ENCODE measurements around the gene KRT27.

The KRT27 gene

GRCh38 chr17:40806131-40806530, 23.8 kb upstream of the KRT27 start:
- no peak for DNase-seq

- peak; percentile 32 for DNase-seq
Measured at GRCh38 chr17:40803617-40804082, 21.3 kb upstream of the KRT27 start.

DNA sequence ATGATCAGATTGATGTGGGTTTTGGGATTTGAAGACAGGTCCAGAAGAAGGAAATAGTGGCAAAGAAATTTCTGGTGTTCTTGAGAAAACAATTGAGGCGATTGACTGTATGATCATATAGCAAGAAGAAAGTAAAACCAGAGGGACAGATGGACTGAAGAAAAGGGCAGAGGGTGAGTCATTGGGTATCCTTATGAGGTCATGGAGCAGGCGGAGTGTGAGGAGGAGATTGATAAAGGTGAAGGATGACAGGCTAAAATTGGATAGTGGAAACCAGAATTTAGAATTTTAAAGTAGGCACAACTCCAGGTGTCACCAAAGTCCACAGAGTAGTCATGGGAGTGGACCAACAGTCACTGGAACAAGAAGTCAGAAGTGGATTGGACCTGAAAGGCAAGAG, 18.8 kb upstream of the KRT27 start:
- DNase-seq, result no peak

DNA sequence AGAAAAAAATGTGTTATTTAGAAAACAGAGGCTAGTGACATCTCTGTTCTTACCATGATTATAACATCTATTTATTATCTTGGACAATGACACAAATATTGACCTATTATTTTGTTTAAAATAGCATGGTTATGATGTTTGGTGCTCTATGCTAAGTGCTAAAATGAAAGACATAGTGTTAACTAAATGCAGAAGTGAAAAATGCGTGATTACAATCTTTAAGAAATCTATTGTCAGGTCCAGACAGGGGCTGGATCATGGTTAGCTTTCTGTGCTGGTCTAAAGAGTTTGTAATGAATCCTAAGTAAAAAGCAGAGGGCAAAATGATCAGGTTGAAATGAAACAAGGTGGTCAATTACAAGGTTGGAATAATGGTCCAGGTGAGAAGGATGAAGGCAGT, 18.0 kb upstream of the KRT27 start:
- DNase-seq, result no peak

GRCh38 chr17:40799859-40800258, 17.5 kb upstream of the KRT27 start, which contains the start of gene KRT28:
Gene KRT28 (minus strand): TSS chr17:40799959. CDS start chr17:40799893, 66 bp downstream.
- no peak for DNase-seq

DNA sequence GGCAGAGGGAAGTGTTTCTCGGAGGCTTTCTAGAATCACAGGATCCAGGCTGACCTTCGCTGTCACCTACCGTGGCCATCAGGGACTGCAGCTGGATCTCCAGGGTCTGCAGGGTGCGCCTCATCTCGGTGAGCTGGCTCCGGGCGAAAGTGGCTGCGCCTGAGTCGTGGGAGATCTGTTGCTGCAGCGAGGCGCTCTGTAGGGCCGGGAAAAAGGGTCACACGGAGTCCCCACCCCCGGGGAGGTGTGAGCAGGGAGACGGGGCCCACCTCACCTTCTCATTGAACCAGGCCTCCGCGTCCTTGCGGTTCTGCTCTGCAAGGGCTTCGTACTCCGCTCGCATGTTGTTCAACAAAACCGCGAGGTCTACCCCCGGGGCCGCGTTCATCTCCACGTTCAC, 14.5 kb upstream of the KRT27 start:
- DNase-seq, result no peak

- DNase-seq, result no peak
Measured at GRCh38 chr17:40795019-40795667, 12.8 kb upstream of the KRT27 start.

DNA sequence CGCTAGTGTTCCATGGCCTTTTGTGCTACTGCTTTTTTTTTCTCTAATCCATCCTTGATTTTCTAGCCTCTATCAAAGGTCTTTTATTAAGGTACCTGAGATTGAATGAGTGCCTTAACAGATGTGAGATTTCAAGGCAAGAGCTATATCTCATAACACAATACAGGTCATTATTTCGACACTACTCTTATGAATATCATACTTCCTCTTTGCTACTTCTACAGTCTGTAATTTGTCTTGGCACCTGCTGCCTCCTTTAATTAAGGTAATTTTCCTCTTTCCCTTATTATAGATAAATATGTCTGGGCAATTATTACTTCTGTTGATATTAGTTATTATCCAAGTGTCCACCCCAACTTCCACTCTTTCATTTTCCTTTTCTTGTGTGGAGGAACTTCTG, 12.1 kb upstream of the KRT27 start:
- no peak for DNase-seq

DNA sequence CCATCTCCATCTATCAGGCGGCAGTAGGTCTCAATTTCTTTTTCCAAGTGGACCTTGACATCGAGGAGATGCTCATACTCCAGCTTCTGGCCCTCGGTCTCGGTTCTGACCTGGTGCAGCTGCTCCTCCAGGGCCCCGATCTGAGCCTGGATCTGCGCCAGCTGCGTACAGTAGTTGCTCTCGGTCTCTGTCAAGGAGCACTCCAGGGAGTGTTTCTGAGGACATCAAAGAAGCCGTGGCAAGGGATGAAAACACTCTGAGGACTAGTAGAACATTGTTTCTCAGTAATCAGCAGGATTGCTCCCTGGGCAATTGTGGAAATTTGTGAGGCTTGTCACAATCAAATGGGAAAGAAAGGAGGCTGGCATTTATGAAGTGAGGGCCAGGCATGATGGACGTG, 11.5 kb upstream of the KRT27 start:
- no peak for DNase-seq

DNA sequence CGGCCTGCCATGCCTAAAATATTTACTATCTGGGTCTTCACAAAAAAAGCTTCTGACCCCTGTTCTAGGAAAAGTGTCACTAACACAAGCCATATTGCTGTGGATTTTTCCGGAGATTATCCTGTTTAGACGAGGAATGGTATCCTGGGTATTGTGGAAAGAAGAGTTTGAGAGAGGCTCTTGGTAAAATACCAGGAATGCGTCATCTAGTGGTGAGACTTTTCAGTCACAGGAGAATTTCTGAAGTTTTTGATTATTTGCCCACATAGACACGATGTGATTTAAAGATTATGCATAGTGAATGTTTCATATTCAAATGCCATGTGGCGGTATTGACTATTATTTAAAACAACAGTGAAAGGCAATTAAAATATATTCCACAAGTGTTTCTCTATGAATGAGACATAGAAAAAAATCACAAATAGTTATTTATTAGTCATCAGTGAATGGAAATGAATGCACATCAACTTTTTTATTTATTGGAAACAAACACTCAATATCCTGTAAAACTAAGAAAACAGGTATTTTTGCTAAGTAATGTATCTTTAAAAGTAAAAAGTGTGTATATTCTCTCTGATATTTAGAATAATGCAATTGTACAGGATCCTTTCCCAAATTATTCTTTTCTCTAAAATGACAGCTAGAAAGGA, 9.6 kb upstream of the KRT27 start:
- DNase-seq, result no peak

GRCh38 chr17:40791111-40791510, 8.8 kb upstream of the KRT27 start:
- no peak for DNase-seq

DNA sequence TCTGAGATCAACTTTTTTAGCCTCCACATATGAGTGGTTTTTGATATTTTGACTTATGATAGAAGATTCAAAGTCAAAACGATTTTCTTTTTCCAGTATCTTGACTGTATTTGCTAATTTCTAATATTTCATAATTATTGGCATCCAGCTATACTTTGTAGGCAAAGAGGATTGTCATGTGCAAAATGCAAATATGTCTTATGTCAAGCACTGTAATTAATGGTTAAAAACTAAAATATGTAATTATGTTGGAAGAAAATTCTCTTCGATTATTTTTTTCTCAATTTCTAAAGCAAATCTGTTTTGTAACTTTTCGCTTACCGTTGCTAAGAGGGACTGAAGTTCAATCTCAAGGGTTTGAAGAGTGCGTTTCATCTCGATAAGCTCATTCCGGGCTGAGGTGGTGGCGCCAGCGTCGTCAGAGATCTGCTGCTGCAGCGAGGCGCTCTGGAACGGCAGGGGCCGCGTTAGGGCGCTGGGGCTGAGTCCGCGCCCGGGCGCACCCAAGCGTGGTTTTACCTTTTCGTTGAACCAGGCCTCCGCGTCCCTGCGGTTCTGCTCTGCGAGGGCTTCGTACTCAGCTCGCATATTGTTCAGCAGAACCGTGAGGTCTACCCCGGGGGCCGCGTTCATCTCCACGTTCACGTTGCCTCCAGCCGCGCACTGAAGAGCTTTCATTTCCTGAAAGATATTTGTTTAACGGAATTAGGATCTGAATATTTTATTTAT, 3.0 kb downstream of the KRT27 start:
- DNase-seq, result no peak

DNA sequence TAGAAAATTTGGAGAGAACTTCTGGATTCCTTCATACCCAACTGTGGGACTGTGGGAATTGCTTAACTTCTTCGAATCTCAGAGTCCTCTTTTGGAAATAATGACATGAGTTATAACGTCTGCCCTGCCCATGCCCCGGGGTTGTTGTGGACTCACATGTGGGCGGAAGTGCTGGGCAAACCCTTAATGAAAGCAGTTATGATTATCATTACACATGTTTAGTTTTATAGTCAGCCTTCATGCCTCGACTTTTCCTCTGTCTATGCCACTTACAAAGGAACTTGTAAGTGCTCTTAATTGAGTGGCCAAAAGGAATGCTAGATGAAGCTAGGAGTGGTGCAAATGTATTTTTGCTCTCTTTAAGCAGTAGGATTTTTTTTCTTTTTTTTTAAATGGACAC, 3.9 kb downstream of the KRT27 start:
- DNase-seq, result no peak

DNA sequence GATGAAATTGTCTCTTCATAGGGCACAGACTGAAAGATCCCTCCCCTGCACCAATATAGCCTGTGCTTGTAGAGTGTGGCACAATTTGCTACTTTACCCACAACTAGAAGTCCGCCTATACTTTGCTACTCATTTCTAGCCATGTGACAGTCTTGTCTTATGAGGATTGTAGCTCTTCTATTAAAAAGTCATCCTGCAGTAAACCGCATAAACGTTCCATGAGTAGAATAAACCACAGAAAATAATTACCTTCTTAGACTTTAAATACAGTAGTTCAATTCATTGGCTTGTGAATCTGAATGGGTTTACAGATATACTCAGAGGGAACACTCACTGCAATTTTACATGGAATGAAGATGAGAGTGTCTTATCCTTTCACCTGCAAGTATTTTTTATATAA, 4.4 kb downstream of the KRT27 start:
- no peak for DNase-seq

DNA sequence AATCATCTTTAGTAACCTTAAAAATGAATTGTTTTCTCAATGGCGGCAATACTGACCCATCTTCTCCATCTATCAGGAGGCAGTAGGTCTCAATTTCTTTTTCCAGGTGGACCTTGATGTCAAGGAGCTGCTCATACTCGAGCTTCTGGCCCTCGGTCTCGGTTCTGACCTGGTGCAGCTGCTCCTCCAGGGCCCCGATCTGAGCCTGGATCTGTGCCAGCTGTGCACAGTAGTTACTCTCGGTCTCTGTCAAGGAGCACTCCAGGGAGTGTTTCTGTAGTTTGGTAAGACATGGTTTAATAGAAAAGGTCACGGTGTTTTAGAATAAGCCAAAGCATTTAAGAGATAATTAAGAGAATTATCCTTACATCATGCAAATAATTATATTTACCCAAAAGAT, 4.9 kb downstream of the KRT27 start:
- no peak for DNase-seq

GRCh38 chr17:40775945-40776344, 6.4 kb downstream of the KRT27 start:
- DNase-seq, result no peak

DNA sequence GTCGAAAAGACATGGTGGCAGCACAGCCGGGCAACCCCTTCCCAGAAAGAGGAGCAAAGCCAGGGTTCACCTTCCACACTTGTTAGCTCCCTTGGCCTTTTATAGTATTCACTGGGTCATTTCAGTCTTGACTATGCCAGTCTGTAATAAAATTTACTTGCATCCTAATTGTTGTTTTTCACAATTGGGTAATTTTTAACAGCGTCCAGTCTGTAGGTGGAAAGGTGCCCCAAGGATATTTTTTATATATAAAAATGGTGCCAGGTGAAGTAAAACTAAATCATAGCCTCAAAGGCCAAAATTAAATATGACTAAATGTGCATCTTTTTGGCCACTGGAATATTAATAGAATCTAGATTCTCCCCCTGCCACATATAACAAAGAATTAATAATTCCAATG, 10.2 kb downstream of the KRT27 start, which contains the start of gene KRT26:
KRT26 (minus strand) TSS at position 101 of the 400 bp plus-strand sequence; CDS start at position 13, 88 bp downstream.
- no peak for DNase-seq

DNA sequence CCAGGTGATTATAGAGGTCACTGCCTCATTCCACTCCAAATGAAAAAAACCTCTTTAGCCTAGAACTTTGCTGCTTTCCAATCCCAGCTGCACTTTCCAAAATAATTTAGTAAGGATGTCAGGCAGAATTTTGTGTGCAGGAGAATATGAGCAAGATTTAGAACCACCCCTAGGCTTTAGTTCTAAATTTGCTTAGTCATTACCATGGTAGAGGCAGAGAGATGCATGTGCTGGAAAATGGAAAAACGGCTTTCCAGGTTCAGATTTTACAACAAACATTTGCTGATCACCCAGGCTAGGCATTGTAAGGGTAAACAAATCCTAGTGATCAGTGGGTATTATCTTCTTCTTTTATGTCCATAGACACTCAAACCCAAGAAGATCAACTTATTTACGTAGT, 16.7 kb downstream of the KRT27 start:
- no peak for DNase-seq

- DNase-seq, result no peak
Measured at GRCh38 chr17:40763752-40764151, 18.6 kb downstream of the KRT27 start.

DNA sequence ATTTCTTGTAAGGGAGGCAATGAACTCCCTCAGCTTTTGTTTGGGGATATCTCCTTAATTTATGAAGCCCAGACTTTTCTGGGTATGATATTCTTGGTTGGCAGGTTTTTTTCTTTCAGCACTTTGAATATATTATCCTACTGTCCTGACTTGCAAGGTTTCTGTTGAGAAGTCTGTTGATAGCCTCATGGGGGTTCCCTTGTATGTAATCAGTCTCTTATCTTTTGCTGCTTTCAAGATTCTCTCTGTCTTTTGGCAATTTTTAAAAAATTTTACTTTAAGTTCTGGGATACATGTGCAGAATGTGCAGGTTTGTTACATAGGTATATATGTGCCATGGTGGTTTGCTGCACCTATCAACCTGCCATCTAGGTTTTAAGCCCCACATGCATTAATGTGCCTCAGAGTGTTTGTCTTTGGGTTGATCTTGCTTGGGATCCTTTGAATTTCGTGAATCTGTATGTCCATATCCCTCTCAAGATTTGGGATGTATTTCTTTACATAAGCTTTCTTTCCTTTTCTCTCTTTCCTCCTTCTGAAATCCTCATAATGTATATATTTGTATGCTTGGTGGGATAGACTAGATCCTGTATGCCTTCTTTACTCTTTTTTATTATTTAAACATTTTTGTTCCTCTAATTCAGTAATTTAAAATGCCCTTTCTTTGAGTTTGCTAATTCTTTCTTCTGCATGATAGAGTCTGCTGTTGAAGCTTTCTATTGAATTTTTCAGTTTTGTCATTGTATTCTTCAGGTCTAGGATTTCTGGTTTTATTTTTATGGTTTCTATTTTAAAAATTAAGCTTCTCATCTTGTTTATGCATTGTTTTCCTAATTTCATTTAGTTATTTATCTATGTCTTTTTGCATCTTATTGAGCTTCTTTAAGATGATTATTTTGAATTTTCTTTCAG, 22.0 kb downstream of the KRT27 start:
- DNase-seq, result no peak

DNA sequence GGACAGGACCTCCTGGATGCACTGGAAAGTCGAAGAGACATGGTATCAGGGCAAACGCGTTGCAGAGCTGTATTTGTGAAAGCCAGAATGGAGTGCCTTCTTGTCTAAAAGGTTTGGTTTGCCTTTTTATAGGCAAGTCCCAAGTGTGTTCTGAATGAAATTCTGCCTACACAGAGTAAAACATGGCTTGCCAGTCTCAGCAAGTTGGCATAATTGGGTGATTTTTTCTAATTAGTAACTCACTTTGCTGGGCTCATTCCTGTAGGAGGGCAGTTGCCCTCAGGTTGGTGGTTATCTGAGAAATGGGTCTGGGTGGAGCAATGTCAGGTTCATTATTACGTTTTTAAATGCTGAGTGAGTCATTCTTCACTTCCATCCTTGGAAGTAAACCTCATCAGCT, 27.1 kb downstream of the KRT27 start, which contains the start of gene KRT25:
KRT25 (minus strand) TSS at position 101 of the 400 bp plus-strand sequence; CDS start at position 41, 60 bp downstream.
- DNase-seq, result no peak

DNA sequence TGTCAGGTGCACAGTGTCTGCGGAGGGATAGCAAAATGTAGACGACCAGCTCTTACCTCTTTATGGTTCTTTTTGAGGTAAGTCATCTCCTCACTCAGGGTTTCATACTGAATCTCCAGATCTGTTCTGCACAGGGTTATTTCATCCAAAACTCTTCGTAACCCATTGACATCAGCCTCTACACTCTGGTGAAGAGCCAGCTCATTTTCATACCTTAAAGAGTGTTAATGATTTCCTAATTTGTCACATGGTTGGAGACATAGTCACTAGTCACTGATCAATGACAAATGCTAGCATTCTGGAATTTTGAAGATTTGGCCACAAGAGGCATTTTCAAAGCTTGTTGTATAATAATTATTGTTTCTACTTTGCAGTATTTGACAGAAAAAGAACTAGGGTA, 28.5 kb downstream of the KRT27 start:
- DNase-seq, result no peak

DNA sequence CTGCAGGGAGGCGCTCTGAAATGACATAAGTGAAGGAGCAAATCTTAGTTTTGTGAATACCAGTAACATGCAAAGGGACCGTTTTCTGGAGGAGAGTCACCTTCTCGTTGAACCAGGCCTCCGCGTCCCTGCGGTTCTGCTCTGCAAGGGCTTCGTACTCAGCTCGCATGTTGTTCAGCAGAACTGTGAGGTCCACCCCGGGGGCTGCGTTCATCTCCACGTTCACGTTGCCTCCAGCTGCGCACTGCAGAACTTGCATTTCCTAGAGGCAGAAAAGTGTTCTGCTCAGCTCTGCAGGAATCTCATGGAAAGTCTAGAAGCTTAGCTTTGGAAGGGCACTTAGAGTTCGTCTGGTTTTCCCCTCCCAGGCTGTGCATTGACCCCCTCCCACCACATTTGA, 31.3 kb downstream of the KRT27 start:
- DNase-seq, result no peak
